Stimulated activated CD4-positive, alpha-beta T cell treated with anti-CD3 and anti-CD28 coated beads, Interleukin-1b, Interleukin-23, amount 100 ng/mL, for 24 hours (primary cell): ENCODE data around the gene PRND.

Experiments
- DNase-seq, 4 experiments: peaks; one replicate each; pipeline ENCODE4 v3.0.0-alpha.2; 2020; ENCODE audit warnings: low read depth in 4 of 4, low spot score in 1 of 4

Gene PRND

DNA sequence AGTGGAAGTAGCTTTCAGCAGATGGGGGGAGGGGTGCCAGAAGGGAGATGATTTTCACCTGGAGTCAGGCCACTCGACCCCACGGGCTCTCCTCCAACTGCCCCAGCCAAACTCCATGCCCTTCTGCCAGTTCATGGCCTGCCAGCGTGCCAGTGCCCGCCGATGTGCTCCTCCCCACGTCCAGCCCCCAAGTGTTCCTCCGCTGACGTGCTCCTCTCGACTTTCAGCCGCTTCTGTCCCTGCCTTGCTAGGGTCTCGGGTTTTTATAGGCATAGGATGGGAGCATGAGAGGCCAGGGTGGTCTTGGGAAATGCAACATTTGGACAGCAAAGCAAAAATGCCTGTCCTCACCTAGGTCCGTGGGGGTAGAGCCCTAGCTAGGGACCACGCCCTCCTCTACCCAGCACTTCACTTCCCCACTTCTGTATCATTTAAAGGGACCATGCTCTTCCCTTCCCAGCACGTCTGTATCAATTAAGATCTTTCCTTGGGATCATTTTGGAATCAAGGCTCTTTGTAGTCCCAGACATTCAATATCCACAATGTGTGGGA, 54.4 kb downstream of the PRND start:
- DNase-seq, result no peak
